Glomerular visceral epithelial cell (primary cell): ENCODE measurements around the gene UBASH3A.
A peak's percentile ranks its signal among the peaks of the same experiment; 100 is the strongest.

Experiments
- DNase-seq: peaks from one replicate; pipeline ENCODE4 v3.0.0-alpha.2; 2016; ENCODE audit errors: extremely low spot score

The UBASH3A gene

DNA sequence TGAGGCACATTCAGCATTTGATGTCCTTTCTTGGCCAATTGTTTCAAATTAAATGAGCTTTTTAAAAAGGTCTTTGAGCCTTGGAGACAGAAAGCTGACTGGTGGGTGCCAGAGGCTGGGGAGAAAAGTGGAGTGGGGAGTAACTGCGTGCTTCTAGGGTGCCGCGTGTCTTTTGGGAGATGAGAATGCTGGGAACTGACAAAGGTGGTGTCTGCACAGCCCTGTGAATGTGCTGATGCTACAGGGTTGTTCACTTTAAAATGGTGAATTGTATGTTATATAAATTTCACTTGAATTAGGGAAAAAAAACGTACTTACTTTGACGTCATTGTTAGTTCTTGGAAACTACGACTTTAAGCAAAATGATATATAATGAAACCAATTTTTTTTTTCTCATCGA lies 29.2 kb upstream of the UBASH3A start:
- no peak for DNase-seq

DNA sequence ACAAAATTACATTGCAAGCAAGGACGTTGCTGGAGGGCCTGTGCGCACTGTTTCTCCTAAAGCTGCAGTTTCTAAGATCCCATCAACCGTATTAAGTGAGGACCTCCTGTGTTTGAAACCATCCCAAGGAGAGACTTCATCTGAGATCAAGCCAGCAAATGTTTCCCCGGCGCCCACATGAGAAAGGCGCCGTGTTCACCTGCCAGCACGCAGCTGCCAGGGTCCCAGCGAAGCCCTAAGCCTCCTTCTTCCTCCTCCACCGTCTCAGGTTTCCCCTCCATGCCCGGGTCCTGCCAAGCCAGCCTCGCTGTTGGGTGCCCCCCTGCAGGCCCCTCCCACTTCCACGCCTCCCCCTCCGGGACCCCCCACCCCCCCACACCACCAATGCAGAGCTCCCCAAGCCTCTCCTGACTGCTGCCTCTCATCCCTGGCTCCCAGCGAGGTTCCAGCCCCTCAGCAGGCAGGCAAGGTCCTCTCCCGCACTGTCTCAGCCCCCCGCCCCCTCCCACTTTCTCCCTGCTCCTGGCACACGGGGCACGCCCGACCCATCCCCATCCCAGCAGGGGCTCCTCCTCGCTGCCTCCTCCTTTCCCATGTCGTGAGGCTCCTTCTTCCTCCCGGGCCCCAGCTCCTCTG lies 28.7 kb upstream of the UBASH3A start:
- DNase-seq: no peak

DNA sequence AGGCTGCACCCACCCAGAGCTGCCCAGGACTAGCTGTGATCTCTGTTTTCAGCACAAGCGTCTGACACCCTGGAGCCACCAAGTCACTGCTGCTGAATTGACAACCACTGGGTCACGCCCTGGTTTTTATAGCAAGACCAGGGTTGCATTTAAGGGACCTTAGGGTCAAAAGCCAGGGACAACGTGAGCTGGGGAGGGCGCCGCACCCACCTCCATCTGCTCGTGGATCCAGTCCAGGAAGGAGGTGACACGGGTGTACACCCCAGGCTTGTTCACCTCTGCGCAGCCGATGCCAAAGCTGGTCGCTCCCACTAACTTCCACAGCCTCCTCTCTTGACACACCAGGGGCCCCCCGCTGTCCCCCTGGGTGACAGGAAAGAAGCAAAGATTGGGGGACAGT lies 28.2 kb upstream of the UBASH3A start:
- no peak for DNase-seq

GRCh38 chr21:42375966-42376337 lies 27.8 kb upstream of the UBASH3A start:
- DNase-seq: no peak

DNA sequence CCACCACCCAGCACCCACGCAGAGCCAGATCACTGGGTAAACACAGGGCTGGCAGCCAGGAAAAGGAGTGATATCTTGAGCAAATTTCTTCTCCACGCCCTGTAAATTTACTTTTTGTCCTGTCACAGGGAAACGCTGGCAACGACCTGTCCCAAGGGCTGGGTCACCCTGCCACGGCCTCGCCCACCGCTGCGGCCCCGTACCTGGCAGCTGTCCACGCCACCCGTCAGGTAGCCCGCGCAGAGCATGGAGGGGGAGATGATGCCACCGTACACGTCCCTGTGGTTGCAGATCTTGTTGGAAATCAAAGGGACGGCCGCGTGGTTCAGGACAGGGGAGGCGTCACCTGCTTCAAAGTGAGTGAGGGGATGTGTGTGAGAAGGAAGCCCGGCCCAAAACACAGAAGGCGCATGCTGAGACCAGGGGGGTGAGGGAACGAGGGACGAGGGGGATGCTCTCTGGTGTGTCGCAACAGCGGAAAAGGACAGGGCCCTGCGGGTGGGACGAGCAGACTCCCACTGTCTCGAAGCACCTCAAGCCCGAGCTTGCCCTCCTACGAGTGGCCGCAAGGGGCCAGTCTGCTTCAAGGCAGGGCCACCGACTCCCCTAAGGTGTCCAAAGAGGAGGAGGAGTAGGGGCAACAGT lies 27.2 kb upstream of the UBASH3A start:
- no peak for DNase-seq

DNA sequence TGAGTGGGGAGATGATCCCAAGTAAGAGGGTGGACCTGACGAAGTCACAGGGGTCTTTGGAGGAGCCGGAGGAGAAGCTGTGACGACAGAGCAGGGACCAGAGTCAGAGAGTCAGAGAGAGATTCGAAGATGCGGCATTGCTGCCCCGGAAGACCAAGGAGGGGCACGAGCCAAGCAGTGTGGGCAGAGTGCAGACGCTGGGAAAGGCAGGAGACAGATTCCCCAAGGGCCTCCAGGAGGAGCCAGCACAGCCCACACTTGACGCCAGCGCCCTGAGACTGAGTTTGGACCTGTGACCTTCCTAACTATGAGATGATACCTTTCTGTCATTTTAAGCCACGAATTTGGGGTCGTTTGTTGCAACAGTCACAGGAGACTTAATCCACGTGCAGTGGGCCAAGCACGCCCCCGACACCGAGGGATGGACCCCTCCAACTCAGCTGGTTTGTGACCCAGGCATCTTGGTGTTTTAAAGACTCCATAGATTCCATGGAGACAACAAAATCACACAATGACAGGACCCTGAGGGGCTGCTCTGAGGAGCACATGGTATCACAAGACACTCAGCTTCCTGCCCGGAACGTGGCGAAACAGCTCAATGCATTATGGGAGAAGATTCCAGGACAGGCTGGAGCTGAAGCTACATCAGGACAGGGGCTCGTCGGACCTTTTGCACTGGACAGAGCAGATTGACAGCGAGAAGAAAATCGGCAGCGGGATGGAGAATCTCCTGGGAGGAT lies 26.3 kb upstream of the UBASH3A start:
- no peak for DNase-seq

DNA sequence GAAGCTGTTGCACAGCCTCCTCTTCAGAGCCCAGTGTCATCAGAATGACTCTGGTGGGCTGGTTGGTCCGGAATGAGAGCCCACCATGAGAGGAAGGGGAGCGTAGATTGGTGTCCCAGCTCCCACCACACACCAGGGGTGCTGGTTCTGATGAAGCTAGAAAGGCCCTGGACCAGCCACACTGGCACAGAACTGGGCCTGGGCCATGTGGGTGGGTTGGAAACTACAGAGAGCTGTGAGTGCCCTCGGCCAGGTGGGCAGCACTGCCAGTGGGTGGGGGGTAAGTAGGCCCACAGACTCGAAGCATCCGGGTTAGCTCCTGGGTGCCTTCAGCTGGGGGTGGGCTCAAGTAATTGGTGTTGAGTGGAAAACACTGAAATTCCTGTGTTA lies 25.8 kb upstream of the UBASH3A start:
- no peak for DNase-seq

- DNase-seq: no peak
These were observed 25.3 kb upstream of the UBASH3A start for GRCh38 chr21:42378418-42378817.

DNA sequence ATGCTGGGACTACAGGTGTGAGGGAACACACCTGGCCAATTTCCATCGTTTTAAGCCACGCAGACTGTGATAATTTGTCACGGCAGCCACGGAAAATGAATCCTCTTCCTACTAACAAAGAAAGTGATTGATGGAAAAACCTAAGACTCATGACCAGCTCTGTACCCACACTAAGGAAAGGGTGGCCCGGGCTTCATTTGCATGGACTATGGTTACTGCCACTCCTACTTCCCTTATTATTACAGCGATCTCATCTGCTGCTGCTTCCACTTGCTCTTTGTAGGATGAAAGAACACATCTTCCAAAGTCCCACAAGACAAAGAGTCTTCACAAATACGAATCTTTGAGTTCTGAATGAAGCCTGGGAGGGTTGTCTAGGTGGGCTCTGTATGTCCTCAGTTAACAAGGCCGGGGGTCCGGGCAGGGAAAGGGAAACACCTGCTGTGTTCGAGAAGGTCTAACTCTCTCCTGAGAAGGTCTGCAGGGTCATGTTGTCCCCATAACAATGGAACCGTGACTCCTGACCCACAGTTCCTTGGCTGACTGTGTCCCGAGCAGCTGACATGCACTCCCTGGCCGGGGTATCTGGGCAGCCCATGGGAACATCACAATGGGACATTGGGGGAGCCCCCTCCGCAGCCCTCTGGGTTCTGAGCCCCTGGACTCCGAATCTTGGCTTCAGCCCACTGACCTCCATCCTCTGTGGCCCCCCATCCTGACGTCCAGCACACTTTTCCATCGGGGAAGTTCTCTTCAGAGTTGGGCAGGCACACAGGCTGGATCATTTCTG lies 24.1 kb upstream of the UBASH3A start:
- no peak for DNase-seq

DNA sequence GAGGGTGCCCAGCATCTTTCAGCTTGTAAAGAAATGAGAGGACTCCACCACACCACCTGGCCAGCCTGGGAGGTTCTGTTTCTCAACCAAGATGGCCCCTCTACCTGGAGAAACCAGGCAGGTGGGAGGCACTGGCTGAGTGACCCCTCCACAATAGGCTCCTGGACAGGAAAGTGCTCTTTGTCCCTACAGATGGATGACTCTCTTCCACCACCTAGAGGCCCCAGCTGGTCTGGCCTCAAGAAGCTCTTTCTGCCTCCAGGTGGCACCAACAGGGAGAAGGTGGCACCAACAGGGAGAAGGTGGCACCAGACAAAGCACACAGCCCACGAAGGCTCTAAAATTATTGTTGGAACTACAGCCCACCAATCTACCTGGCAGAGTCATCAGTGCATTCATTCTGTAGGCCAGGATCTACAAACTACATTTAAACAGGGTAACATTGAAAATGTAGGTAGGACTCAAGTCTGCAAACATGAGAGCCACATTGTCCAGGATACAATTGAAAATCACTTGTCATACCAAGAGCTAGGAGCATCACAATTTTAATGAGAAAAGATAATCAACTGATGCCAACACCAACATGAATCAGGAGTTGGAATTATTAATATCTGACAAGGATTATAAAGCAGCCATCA lies 22.2 kb upstream of the UBASH3A start:
- peak; percentile 46 for DNase-seq

DNA sequence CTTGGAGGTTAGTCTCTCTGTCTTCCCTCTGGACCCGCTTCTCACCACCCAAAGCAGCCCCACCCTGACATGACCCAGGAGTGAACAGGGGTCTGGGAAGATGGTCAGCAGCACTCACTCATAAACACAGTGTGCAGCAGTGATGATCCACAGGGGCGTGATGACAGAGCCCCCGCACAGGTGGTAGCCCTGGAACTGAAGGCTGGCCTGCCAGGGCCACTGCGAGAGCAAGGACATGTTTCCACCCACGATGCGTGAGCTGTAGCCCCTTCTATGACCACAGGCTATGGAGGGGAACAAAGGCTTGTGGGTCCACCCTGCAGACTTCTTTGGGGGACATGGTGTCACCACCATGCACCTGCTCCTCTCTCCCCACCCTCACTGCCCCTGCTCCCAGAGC lies 20.8 kb upstream of the UBASH3A start:
- no peak for DNase-seq

GRCh38 chr21:42383331-42383730 lies 20.4 kb upstream of the UBASH3A start:
- no peak for DNase-seq

- DNase-seq: no peak
These were observed 19.4 kb upstream of the UBASH3A start for GRCh38 chr21:42384156-42384945.

GRCh38 chr21:42384989-42385388 lies 18.7 kb upstream of the UBASH3A start:
- DNase-seq: no peak

DNA sequence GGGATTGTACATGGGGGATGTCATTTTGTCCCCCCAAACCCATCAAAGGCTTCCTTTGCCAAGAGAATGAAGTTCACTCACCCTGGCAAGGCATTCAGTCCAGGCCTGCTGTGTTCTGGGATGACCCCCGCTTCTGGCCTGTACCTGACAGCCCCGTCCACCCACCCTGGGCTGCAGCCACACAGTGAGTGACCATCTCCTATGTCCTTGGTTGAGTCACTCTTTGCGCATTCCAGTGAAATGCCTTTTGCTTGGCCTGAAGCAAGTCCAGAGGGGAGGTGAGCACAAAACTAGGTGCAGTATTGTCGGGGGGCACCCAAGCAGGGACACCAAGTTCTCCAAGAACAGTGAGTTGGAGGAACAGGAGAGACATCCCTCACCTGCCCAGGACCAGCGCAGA lies 18.1 kb upstream of the UBASH3A start:
- DNase-seq: no peak

DNA sequence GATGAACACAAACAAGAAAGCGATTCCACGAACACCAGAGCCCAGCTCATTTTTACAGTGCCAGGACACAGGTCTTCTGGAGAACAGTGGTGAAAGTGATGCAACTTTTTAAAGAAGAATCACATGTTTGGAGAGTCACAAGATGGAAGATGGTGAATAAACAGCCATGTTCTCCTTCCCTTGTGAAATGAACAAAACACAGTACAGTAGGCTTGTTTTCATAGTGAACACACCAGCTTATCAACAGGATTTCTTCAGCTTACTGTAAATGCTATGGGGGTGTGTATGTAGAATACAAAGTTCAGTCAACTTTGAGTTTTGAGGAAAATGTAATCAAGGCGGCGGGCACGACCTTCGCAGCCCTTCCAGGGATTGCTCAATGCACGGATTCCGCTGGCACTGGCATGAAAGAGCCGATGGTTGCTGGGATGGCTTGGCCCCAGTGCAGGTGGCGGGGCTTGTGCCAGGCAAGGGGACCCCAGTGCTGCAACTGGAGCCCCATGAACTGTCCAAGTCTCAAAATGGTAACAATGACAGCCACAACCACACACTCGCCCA lies 17.6 kb upstream of the UBASH3A start:
- no peak for DNase-seq

DNA sequence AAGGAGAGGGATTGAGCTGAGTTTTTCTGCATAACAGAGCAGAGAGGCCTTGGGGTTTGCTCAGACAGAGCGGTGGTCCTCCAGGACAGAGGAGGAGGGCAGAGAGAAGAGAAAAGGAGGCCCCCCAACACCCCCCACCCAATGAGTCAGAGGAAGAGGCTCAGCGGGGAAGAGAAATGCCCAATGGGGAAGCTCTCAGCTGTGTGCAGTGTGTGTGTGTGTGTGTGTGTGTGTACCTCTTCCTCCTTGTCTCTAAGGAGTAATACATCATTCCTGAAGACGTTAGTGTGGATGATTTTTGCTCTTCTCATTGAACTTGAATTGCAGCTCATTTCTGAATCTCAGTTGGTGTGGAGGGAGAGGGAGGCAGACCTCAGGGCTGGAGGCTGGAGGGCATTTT lies 16.5 kb upstream of the UBASH3A start:
- no peak for DNase-seq

DNA sequence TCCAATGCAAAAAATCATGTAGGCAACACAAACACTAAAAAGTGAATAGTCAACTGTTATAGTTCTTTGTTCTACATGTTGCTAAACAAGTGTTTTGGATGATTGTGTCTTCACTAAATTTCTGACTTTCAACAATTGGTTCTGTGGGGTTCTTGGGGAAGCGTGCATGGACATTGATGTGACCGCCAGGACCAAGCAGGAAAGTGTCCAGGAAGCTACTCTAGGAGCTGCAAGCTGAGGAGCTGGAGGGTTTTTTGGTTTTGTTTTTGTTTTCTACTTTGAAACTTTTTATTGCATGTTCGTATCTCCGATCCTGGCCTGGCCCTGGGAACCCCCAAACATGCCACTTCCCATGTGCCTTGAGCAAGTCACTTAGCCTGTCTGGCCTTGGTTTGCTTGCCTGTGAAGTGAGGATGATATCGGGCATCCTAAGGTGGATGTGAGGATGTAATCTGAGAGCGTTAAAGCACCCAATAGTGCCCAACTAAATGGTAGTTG lies 15.8 kb upstream of the UBASH3A start:
- no peak for DNase-seq

DNA sequence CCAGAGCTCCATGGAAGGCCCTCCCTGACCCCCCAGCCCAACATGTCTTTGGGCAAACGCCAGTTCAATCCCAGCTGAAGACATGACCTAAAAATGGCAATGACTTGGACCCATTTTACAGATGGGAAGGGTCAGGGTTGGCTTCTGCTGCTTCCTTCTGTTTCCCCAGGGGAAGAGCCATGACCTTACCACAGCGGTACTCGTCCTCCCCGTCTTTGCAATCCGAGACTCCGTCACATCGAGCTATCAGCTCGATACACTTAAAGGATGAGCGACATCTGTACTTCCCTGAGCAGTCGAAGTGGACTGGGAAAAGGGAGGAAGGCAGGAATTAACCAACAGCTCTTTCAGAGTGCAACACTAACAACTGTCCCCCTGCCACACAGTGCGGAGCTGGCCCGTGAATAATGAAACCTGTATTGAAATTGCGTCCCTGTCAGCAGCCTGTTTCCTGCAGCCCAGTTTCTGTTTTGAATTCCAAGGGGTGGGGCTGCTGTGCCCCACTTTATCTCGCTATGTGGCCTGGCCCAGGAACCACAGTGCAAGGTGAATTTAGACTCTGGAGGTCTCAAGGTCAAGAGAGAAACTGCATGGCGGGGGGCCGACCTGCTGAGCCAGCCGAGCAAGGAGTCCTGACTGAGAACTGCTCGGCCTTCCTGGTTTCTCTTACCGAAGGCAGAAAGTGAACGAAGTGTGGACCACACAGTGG lies 14.8 kb upstream of the UBASH3A start:
- DNase-seq: no peak

- DNase-seq: no peak
These were observed 14.3 kb upstream of the UBASH3A start for GRCh38 chr21:42389449-42389835.
